Hepatocyte (in vitro differentiated cells): ENCODE measurements around the gene SULT1E1. TPM values are rescaled to one million over a fixed set of nuclear protein-coding genes. Genes with fewer than 3 reads are reported as not detected.

Source experiments
- DNase-seq: peaks from one replicate; pipeline ENCODE4 v3.0.0-alpha.2; 2016; ENCODE audit warnings: low spot score
- H2AFZ ChIP-seq: fragments of 200-600 bp; sonication (generic); 2 replicates; pipeline ENCODE4 v1.6.0; 2016; ENCODE audit warnings: antibody characterized with exemption, mild to moderate bottlenecking
- H3K27ac ChIP-seq: fragments of 200-600 bp; sonication (generic); 2 replicates; pipeline ENCODE4 v1.5.1; 2016; ENCODE audit warnings: mild to moderate bottlenecking
- H3K27me3 ChIP-seq: fragments of 200-600 bp; sonication (generic); 2 replicates; pipeline ENCODE4 v1.6.1; 2016
- H3K36me3 ChIP-seq: fragments of 200-600 bp; sonication (generic); replicated peaks from 2 replicates; pipeline ENCODE4 v1.5.1; 2016; ENCODE audit warnings: low read depth; ENCODE audit not compliant: insufficient read depth
- H3K4me1 ChIP-seq: fragments of 200-600 bp; sonication (generic); 2 replicates; pipeline ENCODE4 v1.5.1; 2016; ENCODE audit warnings: mild to moderate bottlenecking, moderate library complexity; ENCODE audit not compliant: insufficient read depth
- H3K4me2 ChIP-seq: fragments of 200-600 bp; sonication (generic); 2 replicates; pipeline ENCODE4 v1.6.0; 2016
- H3K4me3 ChIP-seq: fragments of 200-600 bp; sonication (generic); 2 replicates; pipeline ENCODE4 v1.5.1; 2016; ENCODE audit warnings: mild to moderate bottlenecking
- H3K79me2 ChIP-seq: fragments of 200-600 bp; sonication (generic); 2 replicates; pipeline ENCODE4 v1.6.0; 2017; ENCODE audit warnings: mild to moderate bottlenecking
- H3K9me2 ChIP-seq: fragments of 200-600 bp; sonication (generic); replicated peaks from 2 replicates; pipeline ENCODE4 v1.6.0; 2017; ENCODE audit warnings: mild to moderate bottlenecking; ENCODE audit not compliant: insufficient read depth
- H3K9me3 ChIP-seq: fragments of 200-600 bp; sonication (generic); 2 replicates; pipeline ENCODE4 v1.5.1; 2016; ENCODE audit warnings: low read depth, mild to moderate bottlenecking
- H4K20me1 ChIP-seq: fragments of 200-600 bp; sonication (generic); 2 replicates; pipeline ENCODE4 v1.6.0; 2016; ENCODE audit warnings: mild to moderate bottlenecking; ENCODE audit not compliant: insufficient read depth, poor library complexity, severe bottlenecking
- CTCF ChIP-seq: fragments of 200-600 bp; sonication (generic); IDR thresholded peaks from 2 replicates; pipeline ENCODE4 v1.5.1; 2016; ENCODE audit warnings: antibody characterized with exemption, mild to moderate bottlenecking; ENCODE audit not compliant: poor library complexity
- EZH2 ChIP-seq: fragments of 200-600 bp; sonication (generic); IDR thresholded peaks from 2 replicates; pipeline ENCODE4 v1.6.1; 2016; ENCODE audit warnings: antibody characterized with exemption, mild to moderate bottlenecking, borderline replicate concordance
- EZH2phosphoT487 ChIP-seq: fragments of 200-600 bp; sonication (generic); IDR thresholded peaks from one replicate; pipeline ENCODE4 v1.6.1; 2018; ENCODE audit warnings: antibody characterized with exemption, mild to moderate bottlenecking, low read depth, moderate library complexity; ENCODE audit not compliant: unreplicated experiment, severe bottlenecking
- WGBS: methylation state at CpG from one replicate; pipeline ENCODE4 v1.1.6; 2016; ENCODE audit warnings: low lambda C conversion rate; ENCODE audit errors: missing lambda C conversion rate; 5-methylcytosine and 5-hydroxymethylcytosine counted together
- polyA plus RNA-seq: library from polyadenylated mRNA; unstranded; fragments of >200 nt; fragmentation: Nextera tagmentation; extraction: Ambion mirVana; gene quantifications from 2 replicates; pipeline ENCODE4 v1.2.1, GENCODE V29; 2016
- total RNA-seq: library from RNA; depleted of rRNA; stranded (reverse); fragments of >200 nt; gene quantifications from 2 replicates; pipeline ENCODE4 v1.2.3, GENCODE V29; 2014

Gene SULT1E1
- total and polyA plus RNA-seq, 2 experiments from 2014 or later = 42.1 to 72.5 TPM

GRCh38 chr4:69831646-69832325 lies 28.2 kb downstream of the SULT1E1 start:
- H3K4me1 ChIP-seq = peaks cover 51% of the 10 kb centered on the region
- peak overlapping the region; percentile 97 for H3K27ac ChIP-seq
- no peaks in the 10 kb centered on the region for H3K9me3 ChIP-seq
- DNase-seq = peak; percentile 28
- TF ChIP-seq EZH2 (no peak), CTCF (no peak), EZH2phosphoT487 (no peak)
- H3K79me2 ChIP-seq = peaks cover 28% of the 10 kb centered on the region
- H3K27me3 ChIP-seq = no peaks in the 10 kb centered on the region
- H3K4me3 ChIP-seq = peak overlapping the region; percentile 8
- H3K9me2 ChIP-seq = no peaks in the 10 kb centered on the region
- no peaks in the 10 kb centered on the region for H4K20me1 ChIP-seq
- H2AFZ ChIP-seq = no peak overlapping the region
- no peaks in the 10 kb centered on the region for H3K36me3 ChIP-seq
- peak overlapping the region; percentile 66 for H3K4me2 ChIP-seq
- 67% methylated on average over 16 of the region's 16 CpGs for WGBS

- H3K36me3 ChIP-seq = no peaks in the 10 kb centered on the region
- no peak overlapping the region for H2AFZ ChIP-seq
- no peaks in the 10 kb centered on the region for H3K27me3 ChIP-seq
- H3K27ac ChIP-seq = peak overlapping the region; percentile 97
- DNase-seq = no peak
- no peaks in the 10 kb centered on the region for H3K9me3 ChIP-seq
- no peak overlapping the region for H3K4me3 ChIP-seq
- H3K79me2 ChIP-seq = peaks cover 28% of the 10 kb centered on the region
- TF ChIP-seq EZH2phosphoT487 (no peak), EZH2 (no peak), CTCF (no peak)
- no peaks in the 10 kb centered on the region for H3K9me2 ChIP-seq
- H3K4me2 ChIP-seq = peak overlapping the region; percentile 66
- WGBS = 69% methylated on average over 5 of the region's 5 CpGs
- H4K20me1 ChIP-seq = no peaks in the 10 kb centered on the region
- H3K4me1 ChIP-seq = peaks cover 47% of the 10 kb centered on the region
Measured at GRCh38 chr4:69831270-69831627, 28.7 kb downstream of the SULT1E1 start.

GRCh38 chr4:69830560-69831269 lies 29.2 kb downstream of the SULT1E1 start:
- H3K4me2 ChIP-seq = peak overlapping the region; percentile 66
- peak; percentile 76 for DNase-seq
- no peak overlapping the region for H2AFZ ChIP-seq

More at GRCh38 chr4:69830560-69831269, 29.2 kb downstream of the SULT1E1 start:
- H3K9me3 ChIP-seq = no peaks in the 10 kb centered on the region
- 44% methylated on average over 6 of the region's 6 CpGs for WGBS
- H3K79me2 ChIP-seq = peaks cover 28% of the 10 kb centered on the region
- H3K9me2 ChIP-seq = no peaks in the 10 kb centered on the region
- TF ChIP-seq EZH2phosphoT487 = no peak
- no peak for TF ChIP-seq CTCF
- TF ChIP-seq EZH2 = no peak
- peaks cover 43% of the 10 kb centered on the region for H3K4me1 ChIP-seq
- H3K4me3 ChIP-seq = no peak overlapping the region
- no peaks in the 10 kb centered on the region for H4K20me1 ChIP-seq
- H3K27me3 ChIP-seq = no peaks in the 10 kb centered on the region
- no peaks in the 10 kb centered on the region for H3K36me3 ChIP-seq
- H3K27ac ChIP-seq = peak overlapping the region; percentile 97
